ENCODE results near the gene IMPDH1.

The IMPDH1 gene

DNA sequence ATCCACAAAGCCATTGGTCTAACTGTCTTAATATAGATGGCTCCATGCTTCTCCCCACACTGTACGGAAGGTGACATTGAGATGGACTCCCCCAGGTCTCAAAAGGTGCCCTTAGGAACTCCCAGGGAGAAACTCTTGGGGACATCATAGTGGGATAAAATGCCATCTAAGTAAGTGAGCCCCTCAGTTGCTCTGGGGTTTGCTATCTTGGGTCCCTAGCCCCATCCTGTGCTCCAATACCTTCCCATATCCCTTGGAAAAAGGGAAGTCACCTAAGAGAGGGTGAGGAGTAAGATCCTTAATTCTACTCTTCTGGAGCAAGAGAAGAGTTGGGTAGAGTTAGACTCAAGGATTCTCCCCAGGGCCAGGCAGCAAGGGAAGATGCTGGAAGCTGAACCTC lies 56.2 kb downstream of the IMPDH1 start:
- Histone ChIP-seq H3K27ac (no peak overlapping the region), H3K4me3 (no peak overlapping the region), H3K9me3 (no peaks in the 10 kb centered on the region), H3K36me3 (no peaks in the 10 kb centered on the region), H3K27me3 (peaks cover 0 to 67% of the 10 kb centered on the region in 2 donors), H3K4me1 (peaks cover 0 to 16% (median 14%) of the 10 kb centered on the region in 4 donors)
- DNase-seq, result no peak
- TF ChIP-seq, protein P1, sequence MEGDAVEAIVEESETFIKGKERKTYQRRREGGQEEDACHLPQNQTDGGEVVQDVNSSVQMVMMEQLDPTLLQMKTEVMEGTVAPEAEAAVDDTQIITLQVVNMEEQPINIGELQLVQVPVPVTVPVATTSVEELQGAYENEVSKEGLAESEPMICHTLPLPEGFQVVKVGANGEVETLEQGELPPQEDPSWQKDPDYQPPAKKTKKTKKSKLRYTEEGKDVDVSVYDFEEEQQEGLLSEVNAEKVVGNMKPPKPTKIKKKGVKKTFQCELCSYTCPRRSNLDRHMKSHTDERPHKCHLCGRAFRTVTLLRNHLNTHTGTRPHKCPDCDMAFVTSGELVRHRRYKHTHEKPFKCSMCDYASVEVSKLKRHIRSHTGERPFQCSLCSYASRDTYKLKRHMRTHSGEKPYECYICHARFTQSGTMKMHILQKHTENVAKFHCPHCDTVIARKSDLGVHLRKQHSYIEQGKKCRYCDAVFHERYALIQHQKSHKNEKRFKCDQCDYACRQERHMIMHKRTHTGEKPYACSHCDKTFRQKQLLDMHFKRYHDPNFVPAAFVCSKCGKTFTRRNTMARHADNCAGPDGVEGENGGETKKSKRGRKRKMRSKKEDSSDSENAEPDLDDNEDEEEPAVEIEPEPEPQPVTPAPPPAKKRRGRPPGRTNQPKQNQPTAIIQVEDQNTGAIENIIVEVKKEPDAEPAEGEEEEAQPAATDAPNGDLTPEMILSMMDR (IDR thresholded peaks at IDR 0.05), result no peak
- intact Hi-C loops (cut with DNase I; ENCODE audit: low total_unique reads), result no loop called here

GRCh38 chr7:128353189-128353588 lies 56.6 kb downstream of the IMPDH1 start:
- DNase-seq, result no peak
- TF ChIP-seq, protein P1 (IDR thresholded peaks at IDR 0.05), result no peak
- Histone ChIP-seq H3K36me3 (no peaks in the 10 kb centered on the region), H3K27ac (no peak overlapping the region), H3K9me3 (no peaks in the 10 kb centered on the region), H3K27me3 (peaks cover 0 to 67% of the 10 kb centered on the region in 2 donors), H3K4me1 (peaks cover 0 to 16% (median 14%) of the 10 kb centered on the region in 4 donors), H3K4me3 (no peak overlapping the region)
- intact Hi-C loops (cut with DNase I; ENCODE audit: low total_unique reads), result no loop called here

GRCh38 chr7:128352636-128353035 lies 57.1 kb downstream of the IMPDH1 start:
- intact Hi-C loops (cut with DNase I; ENCODE audit: low total_unique reads), result no loop called here
- Histone ChIP-seq H3K9me3 (no peaks in the 10 kb centered on the region), H3K27ac (no peak overlapping the region), H3K4me3 (peak overlapping the region in 1 of 2 donors; percentile 40), H3K4me1 (peaks cover 0 to 16% (median 14%) of the 10 kb centered on the region in 4 donors), H3K27me3 (peaks cover 0 to 67% of the 10 kb centered on the region in 2 donors), H3K36me3 (no peaks in the 10 kb centered on the region)
- TF ChIP-seq, protein P1 (IDR thresholded peaks at IDR 0.05), result no peak
- DNase-seq, result no peak

DNA sequence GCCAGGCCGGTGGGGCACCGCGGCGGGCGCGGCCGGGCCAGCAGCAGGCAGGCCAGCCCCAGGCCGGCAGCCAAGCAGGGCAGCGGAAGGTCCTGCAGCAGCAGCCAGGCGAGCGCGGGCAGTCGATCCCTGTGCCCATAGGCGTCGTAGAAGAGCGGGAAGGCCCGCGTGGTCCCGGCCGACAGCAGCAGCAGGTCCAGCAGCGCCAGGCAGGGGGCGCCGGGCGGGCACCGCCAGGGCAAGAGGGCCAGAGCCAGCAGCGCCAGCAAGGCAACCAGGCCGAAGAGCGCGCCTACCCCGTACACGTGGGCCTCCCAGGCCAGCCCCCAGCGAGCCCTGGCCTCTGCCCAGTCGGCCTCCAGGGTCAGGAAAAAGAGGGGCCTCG lies 57.6 kb downstream of the IMPDH1 start:
- DNase-seq, result no peak
- Histone ChIP-seq H3K27ac (no peak overlapping the region), H3K4me1 (peaks cover 0 to 16% (median 14%) of the 10 kb centered on the region in 4 donors), H3K27me3 (peaks cover 0 to 62% of the 10 kb centered on the region in 2 donors), H3K36me3 (no peaks in the 10 kb centered on the region), H3K4me3 (peak overlapping the region; percentile 40 to 53), H3K9me3 (no peaks in the 10 kb centered on the region)
- intact Hi-C loops (cut with DNase I; ENCODE audit: low total_unique reads), result no loop called here
- TF ChIP-seq, protein P1 (IDR thresholded peaks at IDR 0.05), result peak; percentile 50 to 66

DNA sequence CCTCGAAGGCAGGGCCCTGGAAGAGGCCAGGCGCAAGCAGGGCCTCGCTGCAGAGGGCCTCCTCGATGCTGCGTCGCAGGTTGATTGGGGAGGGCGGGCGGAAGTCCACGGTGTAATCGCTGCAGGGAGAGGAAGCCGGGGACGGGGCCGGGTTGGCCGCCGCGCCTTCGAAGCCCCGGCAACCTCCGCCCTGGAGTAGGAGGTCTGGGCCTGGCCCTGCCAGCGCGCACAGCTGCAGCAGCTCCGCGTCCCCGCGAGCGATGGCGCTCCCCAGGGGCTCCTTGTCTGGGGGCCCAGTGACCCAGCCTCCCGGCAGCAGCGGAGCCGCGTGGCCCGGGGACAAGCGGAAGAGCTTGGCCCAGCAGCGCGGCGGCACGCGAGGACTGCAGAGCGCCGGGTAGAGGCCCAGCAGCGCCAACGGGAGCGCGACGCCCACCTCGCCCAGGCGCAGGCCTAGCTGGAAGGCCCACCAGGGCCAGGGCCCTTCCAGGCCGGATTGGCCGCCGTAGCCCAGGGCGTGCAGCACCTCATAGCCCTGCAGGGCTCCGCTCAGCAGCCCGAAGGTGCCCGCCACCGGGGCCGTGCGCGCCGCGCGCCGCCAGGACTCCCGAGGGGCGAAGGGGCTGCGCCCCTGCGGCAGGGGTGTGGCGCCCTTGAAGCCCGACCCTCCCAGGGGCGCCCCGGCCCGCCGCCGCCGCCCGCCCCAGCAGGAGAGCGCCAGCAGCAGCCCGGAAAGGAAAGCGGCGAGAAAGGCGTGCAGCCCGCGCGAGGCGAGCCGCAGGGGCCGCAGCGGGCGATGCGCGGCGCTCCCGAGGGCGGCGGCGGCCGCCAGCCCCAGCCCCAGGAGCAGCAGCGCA lies 58.3 kb downstream of the IMPDH1 start:
- intact Hi-C loops (cut with DNase I; ENCODE audit: low total_unique reads), result loop anchor here (2.0 kb wide), 1 partner anchor 959 kb away; the partner anchor contains the start of gene ZNF800
- Histone ChIP-seq H3K27me3 (peaks cover 0 to 58% of the 10 kb centered on the region in 2 donors), H3K9me3 (no peaks in the 10 kb centered on the region), H3K4me1 (peaks cover 0 to 16% (median 14%) of the 10 kb centered on the region in 4 donors), H3K27ac (no peak overlapping the region), H3K36me3 (no peaks in the 10 kb centered on the region), H3K4me3 (peak overlapping the region; percentile 40 to 53)
- no peak for DNase-seq
- TF ChIP-seq, protein P1 (IDR thresholded peaks at IDR 0.05), result no peak
